GM19043 (cell line): Measurements from ENCODE around the gene HIVEP3.

ENCODE experiments used
- ATAC-seq: cut with Tn5 transposase; IDR thresholded peaks from one replicate; pipeline ENCODE4 v1.9.1; 2021; ENCODE audit warnings: low read depth; ENCODE audit not compliant: unreplicated experiment

HIVEP3 gene

DNA sequence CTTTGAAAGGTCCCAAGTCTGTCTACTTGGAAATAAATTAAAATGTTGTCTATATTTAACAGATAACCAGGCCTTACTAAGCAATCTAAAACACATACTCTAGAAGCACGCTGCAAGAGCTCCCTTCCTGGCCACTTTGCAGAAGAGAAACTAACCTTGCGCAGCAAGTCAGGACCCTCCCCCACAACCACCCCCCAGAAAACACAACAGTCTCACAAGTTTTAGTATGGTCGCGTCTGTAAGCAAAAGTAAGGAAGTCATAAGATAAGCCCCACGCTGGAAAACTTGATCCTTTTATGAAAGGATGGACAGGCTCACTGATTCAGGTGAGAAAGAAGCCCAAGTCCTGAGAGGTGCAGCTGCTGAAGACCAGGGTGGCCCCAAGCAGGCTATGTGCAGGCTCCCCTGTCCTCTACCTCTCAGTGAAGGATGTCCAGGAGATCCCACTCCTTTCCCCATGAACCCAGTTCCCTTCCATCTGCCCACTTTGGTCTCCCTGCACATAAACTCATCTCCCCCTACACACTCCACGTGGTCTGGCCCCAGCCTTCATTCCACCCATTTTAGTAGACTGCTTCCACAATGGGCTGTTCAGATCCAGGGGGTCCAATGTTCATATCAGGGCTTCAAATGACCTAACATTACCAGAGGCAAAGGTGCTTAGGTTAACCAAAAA, 23.8 kb downstream of the HIVEP3 start:
- ATAC-seq, result no peak

DNA sequence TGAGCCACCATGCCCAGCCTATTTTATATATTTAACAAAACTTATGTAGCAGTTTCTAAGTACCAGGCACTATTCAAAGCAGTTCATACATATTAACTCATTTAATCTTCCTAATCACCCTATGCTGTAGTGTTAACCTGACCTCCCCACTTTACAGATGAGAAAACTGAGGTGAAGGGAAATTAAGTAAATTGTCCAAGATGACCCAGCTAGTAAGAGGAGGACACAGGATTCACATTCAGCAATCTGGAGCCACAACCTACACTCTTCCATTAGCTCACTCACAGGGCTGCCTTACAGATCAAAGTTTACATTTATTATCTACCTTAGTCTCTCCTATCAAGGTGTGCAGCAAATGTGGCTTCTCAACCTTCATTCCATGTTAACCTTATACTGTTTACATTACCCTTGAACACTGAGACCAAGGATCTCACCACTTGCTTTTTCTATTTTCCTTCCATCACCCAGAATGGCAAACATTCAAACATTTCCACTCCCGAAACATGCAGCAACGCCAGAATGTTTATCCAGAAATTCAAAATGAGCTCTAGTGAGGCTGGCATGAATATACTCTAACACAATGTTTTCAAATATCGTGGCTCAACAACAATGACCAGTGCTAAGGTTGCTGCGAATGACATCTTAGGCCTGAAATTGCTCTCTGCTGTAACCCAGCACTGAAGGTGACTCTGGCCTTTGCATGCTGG, 24.5 kb downstream of the HIVEP3 start:
- no peak for ATAC-seq

DNA sequence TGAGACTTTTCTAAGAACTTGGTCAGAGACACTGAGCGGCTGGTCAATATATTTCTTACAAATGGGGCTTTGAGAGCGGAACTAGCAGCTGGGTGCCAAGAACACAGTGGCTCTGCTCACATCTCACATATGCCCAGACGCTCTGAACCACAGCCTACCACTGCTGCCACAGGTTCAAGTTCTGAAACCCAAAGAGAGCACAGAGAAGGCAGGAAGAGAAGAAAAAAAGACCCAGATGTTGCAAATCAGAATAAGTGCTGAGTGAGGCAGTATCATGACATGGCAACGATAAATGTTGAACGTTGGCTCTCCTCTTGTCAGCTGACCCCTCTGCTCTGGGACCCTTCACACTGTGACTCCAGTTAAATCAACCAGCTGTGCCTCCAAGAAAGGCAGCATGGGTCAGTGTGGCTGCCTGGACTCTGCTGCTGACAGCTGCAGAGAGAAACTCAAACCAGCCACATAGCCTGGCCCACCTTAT, 26.4 kb downstream of the HIVEP3 start:
- no peak for ATAC-seq

DNA sequence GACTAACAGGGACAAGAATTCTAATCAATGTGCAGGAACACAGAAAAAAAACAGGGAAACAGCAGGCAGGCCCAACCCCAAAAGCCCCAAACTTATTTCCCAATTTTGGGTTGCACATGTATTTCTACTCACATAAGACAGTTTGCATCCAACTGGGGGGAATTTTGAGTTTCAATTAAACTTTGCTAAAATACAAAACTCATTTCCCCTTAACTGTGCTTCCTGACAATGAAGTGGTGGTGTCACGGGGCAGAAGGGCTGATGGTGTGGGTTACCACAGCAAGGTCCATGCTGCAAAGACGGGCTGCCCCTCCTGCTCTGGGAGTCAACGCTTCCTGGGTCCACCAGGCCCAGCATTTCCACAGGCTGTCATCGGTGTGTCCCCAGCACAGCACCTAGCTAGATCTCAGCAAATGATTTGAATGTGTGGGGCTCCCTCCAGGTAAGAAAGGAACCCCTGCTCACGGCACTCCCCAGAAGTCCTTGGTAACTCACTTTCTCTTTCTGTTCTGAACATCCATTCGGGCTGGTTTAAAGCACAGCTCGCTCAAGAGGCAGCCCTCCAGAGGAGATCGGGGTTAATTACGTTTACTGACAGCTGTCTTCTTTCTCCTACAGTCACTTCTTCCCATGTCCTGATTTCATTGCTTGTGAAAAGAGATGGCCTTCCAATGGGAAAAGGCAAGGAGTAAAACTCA, 27.4 kb downstream of the HIVEP3 start:
- peak; percentile 82 for ATAC-seq

DNA sequence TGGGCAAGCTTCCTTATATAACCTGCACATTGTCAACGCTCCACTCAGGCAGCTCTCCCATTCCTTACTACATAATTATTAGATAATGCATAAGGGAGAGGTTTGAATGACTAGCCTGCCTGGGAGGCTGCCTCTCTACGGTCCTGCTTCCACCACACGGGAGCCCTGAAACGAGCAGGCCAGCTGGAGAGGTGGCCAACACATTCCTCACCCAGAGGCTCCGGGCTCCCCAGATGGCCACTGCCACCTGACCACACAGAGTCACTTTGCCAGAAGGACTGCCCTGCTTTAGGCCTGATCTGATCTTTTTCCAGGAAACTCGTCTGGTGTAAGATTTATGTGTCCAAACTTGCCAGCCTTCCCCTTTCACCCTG, 27.9 kb downstream of the HIVEP3 start:
- no peak for ATAC-seq

DNA sequence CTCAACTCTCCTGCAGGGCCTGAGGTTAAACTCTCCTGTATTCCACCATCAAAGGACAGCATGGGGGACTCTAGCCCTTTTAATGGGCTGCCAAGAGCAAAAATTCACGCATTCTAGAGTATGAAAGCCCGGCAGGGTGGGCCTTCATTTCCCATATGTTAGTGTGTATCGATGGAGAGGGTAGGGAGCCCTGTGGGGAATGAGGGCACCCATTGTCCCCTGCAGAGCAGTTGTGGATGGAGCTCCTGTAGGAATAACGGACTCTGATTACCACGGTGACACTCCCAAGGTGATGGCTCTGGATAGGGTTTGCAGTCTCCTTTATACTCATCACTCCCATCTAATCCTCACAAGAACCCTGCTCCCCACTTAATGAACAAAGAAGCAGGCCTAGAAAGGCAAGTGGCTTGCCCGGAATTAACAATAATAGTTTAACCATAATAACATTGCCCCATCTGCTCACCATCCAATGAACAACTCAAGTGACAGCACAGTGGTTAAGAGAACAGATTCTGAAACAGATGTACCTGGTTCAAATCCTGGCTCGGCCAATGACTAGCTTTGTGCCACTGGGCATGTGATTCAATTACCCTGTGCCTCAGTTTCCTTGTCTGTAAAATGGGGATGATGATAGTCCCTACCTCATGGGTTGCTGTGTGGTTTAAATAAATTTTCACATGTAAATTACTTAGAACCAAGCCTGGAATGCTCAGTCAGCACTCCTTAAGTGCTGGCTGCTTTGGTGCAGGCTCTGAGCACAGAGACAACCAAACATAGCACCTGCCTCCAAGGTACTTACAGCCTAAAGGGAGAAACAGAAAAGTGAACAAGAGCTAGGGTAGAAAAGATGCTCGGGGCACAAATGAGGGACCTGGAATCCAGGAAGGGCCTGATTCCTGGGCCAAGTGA, 29.0 kb downstream of the HIVEP3 start:
- ATAC-seq, result no peak

DNA sequence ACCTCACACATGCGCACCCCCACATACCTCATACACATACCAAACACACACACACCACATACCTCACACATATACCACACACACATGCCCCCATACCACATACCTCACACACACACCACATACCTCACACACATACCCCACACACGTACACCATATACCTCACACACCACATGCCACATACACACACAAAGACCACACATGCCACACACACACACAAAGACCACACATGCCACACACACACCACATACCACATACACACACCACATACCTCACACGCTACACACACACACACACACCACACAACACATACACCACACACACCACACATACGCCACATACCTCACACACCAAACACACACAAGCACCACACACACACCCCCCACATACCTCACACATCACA, 30.0 kb downstream of the HIVEP3 start:
- no peak for ATAC-seq

DNA sequence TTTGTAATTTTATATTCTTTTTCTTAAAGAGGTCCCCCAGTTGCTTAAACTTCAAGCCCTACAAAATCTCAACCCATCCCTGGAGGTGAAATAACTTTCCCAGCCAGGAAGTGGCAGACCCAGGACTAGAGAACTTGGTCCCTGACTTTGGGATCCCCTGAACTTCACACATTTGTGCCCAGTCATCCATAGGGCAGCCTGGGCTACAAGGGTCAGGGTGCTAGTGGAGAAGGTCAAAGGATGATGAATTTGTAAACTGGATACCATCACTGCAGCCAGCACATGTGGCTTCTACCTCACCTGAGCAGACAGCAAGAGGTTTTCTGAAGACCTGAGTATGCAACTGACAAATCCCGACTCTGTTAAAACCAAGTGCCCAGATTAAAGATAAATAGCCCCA, 31.4 kb downstream of the HIVEP3 start:
- no peak for ATAC-seq

DNA sequence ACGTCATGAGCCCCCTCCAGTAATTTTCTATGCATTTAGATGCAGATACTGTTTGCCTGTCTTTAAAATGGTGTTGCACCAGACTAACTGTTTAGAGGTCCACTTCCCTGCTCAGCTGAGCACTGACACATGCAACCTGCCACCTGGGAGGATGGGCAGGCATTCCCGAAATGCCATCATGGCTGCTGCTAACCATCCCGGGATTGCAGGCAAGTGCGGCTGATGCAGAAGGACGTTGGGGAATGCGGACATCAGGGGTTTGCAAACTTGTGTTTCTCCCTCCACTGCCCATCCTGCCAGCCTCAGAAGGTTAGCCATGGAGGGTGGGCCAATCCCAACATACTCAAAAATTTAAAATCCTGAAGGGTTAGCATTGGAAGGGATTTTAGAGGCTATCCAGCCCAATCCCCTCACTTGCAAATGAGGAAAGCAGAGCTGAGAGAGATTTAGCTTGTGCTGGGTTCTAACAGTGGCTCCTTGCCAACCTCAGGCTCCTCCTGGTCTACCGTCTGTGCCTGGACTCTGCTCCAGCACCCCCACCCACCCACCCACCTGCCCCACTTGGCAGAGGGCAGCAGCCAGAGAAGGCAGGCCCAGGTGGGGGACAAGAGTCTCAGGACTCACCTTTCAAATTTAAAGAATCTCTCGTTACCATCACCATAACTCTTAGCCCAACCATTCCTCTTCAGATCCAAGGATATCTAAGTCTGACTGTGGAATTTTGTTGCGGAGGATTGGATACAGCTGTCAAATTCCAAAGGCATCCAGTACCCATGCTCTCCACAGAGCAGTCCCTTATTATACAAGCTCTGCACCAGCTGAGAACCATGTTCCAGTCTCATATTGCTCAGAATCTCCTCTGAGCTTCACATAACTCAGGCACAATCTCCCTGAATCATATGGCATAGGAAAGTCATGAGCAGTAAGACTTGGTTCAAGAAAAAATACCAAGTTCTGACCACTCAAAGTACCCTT, 34.2 kb downstream of the HIVEP3 start:
- no peak for ATAC-seq

DNA sequence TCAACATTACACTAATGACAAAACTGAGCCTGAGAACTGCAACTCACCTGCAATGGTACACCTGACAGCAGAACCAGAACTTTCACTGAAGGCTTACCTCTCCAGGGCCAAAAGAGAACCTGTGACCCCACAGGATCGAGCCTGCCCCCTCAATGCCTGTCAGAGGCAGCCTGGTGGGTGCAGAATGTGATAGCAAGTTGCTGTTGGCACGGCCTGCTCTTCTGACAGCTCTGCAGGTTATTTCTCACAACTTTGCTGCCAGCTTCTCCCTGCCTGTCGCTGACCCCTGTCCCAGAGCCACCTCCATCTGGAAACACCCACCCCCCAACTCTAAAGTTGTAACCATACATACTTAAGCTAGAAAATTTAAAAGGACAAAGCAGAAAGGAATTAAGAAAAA, 35.2 kb downstream of the HIVEP3 start:
- no peak for ATAC-seq

DNA sequence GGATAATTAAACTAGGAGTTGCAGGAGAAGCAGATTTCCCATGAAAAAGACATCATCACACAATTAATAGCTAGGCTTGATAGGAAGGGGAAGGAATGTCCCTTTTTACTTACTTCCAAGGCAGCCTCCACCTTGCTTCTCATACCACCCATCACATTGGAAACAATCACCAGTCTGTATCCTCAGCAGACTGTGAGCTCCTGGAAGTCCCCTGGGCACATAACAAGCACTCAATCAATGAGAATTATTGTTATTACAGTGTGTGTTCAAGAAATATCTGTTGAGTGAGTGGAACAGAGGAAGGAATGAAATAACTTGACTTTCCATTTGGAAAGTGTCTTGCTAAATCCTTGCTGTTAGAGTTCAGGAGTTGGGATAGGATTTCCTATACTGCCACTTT, 36.2 kb downstream of the HIVEP3 start:
- ATAC-seq, result no peak

DNA sequence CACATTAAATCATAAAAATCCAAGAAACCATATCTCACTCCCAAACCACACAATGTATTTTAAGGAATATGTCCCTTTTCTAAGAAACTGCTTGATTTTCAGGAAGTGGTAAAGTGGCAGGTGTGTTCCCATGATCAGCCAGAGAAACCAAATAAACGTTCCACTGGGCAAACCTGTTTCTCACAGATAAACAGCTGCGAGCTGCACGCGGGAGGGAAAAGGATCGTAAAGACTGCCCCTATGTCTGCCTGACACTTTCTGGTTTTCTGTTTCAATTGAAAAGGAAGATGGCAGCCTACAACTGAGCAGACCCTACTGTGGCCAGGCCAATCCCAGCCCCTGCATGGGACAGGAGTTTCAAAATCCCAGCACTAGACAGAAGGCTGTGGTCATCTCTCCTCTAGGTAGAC, 36.6 kb downstream of the HIVEP3 start:
- ATAC-seq, result no peak

DNA sequence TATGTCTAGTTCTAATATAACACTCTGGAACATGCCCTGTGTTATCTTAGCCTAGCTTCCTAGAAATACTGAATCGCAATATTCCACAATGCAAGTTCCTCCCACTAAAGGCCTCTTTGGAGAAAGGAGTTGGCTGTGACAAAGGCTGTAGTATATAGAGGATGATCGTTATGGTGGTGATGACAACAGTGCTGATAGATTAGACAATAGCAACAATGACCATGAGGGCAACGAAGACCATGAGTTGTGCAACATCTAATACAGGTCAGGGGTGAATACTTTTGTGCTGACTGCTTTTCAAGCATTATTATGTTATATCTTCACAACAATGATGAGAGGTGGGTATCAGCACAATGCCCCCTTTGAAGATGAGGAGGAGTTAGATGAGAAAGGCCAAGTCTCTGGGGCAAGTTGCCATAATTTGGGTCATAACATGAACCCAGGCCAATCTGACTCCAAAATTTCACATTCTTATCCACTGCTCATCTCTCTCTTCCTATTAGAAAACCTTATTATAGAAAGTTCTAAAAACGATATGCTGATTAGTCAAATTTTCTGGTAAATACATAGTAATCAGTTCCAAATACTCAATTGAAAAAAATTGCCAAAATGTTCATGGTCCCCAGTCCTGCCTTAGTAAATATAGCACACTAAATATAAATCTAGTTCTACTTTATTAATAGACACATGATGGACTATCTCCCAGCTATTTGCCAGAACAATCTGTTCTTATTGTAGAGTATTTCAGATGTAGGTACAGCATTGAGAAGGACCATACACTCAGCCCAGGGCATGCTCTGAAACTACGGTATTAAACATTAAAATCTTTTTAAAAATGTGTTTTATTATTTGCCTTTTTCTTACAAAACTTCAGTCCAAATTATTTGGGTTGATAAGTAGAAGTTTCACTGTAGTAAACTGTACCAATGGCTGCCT, 37.5 kb downstream of the HIVEP3 start:
- no peak for ATAC-seq

DNA sequence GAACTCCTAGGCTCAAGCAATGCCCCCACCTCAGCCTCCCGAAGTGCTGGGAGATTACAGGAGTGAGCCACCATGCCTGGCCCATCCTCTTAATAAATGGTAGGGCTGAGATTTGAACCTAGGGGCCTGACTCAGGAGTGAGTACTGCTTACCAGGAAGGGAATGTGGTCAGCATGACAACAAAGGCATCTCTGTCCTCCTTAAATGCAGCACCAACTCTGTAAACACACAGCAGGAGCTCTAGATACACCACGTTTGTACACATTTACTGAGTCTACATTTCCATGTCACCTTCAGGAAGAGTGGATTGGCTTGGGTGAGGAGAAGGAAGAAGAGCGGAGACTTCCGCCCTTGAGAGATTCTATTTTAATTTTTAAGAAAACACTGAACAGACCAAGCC, 38.5 kb downstream of the HIVEP3 start:
- ATAC-seq, result no peak

DNA sequence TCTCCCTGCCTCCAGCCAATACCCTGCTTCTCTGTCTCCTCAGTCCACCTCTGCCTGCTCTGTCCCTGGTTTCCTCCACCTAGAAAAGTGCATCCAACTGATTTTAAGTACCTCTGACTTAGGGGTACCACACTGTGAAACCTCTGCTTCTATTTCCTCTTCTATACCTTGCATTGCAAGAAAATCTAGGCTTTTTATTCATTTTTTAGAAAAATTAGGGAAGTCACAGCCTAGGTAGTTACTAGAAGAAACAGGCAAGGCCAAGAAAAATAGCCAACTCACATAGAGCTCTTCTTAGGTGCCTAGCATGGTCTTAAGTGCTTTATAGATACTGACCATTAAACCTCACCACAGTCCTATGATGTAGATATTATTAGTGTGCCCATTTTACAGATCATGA, 39.1 kb downstream of the HIVEP3 start:
- no peak for ATAC-seq

DNA sequence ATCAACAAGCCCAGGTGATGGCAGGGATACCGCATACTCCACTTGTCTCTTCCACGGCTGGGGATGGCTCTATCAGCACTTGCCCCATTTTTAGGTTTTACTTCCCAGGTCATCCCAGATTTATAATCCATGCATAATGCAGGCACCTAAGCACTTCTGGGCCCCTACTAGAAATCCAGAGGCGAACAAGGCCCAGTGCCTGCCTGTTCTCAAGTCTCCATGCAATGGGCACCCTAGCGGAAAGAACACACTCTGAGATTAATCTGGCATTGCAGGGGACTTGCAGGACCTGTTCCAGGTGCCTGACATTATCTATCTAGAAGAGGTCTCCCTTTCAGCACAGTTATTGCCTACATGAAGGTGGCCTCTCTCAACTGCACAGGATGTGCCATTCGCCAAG, 39.8 kb downstream of the HIVEP3 start:
- ATAC-seq, result no peak

DNA sequence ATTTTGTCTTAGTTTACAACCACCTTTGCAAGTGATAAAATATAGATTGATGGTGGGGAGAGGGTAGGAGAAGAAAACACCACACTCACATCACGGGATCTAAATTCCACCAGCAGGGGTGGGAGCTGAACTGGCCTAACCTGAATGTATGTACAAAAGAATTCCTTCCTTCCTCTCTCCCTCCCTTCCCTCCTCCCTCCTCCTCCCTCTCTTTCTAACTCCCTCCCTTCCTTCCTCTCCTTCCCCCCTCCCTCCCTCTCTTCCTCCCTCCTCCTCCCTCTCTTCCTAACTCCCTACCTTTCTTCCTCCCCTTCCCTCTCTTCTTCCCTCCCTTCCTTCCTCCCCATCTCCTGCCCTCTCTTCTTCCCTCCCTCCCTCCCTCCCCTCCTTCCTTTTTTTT, 40.2 kb downstream of the HIVEP3 start:
- no peak for ATAC-seq

DNA sequence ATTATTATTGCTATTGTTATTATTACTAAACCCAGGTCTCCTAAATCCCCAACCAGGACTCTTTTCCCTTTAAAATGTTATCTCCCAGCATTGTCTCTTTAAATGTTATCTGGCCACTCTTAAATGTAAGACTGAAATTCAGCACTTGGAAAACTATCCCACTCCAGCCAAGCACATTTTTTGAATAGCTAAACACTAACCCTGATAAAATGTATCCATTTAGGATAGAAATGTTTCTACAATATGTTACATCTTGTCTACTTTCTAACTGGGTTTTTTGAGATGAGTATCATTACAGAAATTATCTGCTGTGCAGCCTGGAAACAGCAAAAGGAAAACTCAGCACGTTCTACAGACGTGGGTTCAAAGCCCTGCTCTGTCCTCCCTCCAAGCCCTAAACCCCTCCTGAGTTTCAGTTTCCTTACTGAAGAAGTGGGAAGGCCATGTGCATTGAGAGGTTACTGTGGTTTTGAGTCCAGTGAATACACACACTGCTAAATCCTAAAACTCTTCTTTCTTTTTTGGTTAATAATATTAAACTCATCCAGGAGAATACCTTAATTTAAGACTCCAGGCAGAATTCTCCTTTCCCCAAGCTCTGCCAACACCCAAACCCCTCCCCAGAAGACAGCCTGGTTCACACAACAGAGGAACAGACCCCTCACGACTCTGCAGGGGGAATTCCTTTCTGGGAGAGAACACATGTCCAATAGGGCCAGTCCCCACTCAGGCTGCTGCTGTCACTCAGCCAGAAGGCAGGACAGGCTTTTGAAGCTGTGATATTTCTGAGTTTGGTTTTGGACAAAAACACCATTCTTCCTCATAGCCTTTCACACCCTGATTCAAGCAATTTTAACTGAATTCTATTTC, 41.9 kb downstream of the HIVEP3 start:
- ATAC-seq, result no peak
